SKM-1 (cell line): ENCODE measurements around the gene CBR3.
"Not testable (repeated sequence)": the region's sequence is repeated elsewhere in the genome, so short reads cannot be mapped to it uniquely, and the experiment has no call there.

Source experiments
- DNase-seq: peaks from one replicate; lab custom pipeline; 2025; ENCODE audit not compliant: unreplicated experiment; lab: John Stamatoyannopoulos, UW

The CBR3 gene

DNA sequence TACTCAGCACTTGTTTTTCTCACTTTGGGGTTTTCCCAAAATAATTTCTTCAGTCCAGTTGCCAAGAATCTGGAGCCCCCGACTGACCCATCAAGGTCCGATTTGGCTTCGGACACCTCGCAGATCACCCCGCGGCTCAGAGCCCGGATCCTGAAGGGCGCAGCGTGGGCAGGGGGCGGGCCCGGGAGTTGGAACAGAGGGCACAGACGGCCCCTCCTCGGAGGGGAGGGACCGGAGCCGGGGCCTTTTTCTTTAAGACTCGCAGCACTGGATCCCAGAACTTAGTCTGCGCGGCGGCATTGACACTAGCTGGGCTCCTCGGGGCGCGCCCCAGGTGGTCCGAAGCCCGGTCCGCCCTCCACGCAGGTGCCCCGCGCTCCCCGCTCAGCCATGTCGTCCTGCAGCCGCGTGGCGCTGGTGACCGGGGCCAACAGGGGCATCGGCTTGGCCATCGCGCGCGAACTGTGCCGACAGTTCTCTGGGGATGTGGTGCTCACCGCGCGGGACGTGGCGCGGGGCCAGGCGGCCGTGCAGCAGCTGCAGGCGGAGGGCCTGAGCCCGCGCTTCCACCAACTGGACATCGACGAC, at the start of gene CBR3:
TSS of gene CBR3 (plus strand) at position 277 of the 588 bp plus-strand sequence. CDS start at position 391, 114 bp downstream.
- no peak for DNase-seq

DNA sequence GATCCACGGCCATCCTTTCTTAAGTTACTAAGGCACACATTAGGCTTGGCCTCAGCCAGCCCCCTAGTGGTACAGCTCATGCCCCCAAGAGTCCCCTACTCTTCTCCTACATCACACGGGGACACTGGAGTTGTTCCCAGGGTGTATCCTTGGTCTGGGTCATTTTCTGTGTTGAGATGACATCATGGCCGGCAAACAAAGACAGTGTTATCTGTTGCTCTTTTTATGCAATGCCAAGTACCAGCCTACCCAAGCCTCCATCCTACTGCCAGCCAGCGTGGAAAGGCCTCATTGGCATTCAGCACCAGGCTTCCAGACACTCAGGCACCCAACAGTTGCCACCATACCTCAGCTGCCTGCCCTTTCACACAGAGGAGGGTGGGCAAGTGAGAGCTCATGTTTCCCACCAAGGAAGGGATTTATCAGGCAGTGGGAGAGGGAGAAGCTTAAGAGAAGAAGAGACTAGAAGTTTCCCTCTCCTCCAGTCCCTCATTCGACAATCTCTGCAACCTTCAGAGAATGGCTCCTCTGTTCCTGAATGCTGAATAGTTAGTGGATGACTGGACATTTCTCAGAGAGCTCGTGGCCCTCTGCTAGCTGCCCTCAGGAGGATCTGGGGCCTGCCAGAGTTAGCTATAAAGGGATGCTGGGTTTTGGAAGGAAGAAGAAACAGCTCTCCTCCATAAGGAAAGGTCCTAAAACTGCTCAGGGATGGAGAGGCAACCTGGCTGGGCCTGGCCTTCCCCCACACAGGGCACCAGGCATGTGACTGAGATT, 47.3 kb upstream of the CBR3 start:
- DNase-seq, result no peak

DNA sequence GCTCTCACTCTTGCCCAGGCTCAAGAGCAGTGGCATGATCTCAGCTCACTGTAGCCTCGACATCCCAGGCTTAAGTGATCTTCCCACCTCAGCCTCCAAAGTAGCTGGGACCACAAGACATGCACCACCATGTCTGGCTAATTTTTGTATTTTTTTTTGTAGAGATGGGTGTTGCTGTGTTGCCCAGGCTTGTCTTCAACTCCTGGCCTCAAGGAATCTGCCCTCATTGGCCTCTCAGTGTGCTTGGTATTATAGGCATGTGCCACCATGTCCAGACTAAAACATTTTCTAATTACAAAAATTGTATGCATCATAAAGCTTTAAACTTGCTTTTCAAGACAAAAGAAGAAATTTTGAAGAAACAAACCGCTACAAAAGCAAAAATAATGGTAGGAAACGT, 44.9 kb upstream of the CBR3 start:
- no peak for DNase-seq

DNA sequence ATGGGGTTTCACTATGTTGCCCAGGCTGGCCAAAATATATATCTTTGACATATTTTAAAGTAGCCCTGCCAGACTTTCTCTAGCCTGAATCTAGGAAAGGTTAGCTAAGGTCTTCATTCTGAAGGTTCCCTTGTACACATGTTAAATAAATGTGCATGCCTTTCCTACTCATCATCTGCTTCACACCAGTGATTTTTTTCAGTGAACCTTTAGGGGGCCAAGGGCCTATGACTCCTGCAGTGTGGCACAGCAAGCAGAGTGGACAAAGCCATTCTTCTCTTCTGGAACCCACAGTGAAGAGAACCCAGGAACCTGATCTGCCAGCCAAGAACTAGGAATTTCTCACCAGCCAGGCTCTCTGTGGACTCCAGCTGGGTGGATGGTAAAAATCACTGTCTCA, 42.2 kb upstream of the CBR3 start:
- no peak for DNase-seq

- no peak for DNase-seq
Measured at GRCh38 chr21:36093512-36093911, 41.4 kb upstream of the CBR3 start.

- no peak for DNase-seq
Measured at GRCh38 chr21:36096398-36097290, 38.2 kb upstream of the CBR3 start.

DNA sequence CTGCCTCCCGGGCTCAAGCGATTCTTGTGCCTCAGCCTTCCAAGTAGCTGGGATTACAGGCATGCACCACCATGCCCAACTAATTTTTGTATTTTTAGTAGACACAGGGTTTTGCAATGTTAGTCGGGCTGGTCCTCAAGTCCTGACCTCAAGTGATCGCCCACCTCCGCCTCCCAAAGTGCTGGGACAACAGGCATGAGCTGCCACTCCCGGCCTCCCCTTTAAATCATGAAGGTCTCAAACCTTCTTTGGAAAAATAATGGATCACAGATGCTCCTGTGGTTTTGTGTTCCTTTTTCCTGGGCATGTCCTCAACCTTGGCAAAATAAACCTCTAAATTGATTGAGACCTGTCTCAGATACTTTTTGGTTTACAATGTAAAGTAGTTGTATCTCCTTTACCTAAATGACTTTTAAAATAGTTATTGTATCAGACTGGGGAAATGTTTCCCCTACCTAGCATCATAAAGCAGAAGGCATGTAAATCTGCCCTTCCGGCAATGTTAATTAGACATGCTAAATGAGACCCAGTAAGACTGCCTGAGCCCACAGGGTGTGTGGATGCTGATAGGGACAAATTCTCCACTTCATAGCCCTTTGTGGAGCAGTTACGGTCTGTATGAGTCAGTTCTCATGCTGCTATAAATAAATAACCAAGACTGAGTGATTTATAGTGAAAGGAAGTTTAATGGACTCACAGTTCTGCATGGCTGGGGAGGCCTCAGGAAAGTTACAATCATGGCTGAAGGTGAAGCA, 37.3 kb upstream of the CBR3 start:
- DNase-seq, result no peak

DNA sequence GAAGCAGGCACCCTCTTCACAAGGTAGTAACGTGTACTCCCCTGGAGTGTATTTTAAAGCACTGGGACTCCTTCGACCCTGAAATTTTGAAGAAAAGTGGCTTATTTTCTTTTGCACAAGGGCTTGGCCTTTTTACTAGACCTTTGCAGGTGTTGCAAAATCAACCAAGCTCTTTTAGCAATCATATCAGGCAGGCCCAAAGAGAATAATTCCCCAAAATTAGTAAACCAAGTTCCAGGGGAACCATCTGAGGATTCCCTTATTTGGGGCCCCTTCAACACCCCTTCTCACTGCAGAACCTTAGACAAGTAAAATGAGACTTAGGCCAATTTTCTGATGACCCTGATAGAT, 36.7 kb upstream of the CBR3 start:
- no peak for DNase-seq

- DNase-seq, result no peak
Measured at GRCh38 chr21:36099000-36099399, 35.9 kb upstream of the CBR3 start.

DNA sequence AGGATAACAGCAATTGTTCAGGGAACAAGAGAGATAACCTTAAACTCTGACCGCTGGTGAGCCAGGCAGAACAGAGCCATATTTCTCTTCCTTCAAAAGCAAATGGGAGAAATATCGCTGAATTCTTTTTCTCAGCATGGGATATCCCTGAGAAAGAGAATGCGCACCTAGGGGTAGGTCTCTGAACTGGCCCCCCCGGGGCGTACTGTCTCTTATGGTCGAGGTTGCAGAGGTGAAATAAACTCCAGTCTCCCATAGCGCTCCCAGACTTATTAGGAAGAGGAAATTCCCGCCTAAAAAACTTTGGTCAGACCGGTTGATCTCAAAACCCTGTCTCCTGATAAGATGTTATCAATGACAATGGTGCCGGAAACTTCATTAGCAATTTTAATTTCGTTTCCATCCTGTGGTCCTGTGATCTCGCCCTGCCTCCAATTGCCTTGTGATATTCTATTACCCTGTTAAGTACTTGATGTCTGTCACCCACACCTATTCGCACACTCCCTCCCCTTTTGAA, 35.1 kb upstream of the CBR3 start:
- not testable (repeated sequence) for DNase-seq

DNA sequence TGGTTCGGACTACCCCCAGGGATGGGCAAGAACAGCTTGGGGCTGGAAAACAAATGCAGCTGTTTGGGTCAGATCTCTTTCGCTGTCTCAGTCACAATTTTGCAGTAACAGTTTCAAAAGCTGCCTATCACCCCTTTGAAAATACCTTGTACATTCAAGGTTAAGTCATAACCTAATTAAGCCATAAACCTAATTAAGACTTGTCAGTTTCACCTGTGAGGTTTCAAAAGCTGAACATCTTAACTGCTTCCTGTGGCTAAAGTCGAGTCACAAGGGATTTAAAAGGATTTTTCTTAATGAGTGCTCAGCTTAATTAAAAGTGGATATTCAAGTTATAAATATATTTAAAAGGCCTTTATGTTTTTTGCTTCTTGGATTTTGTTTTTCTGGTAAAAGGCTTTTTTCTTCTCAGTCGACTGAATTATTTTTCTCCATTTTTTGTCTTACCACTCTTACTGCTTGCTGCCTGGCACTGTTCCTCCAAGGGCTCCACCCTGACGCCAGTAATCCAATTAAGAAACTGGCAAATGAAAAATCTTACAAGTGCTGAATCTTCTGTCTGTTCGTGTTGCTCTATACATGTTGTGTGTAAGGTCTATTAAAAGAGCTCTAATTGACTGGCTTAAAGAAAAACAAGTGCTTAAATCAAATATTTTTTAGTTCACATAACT, 33.8 kb upstream of the CBR3 start:
- no peak for DNase-seq

GRCh38 chr21:36103434-36103833, 31.4 kb upstream of the CBR3 start:
- DNase-seq, result no peak

- no peak for DNase-seq
Measured at GRCh38 chr21:36104317-36105300, 30.3 kb upstream of the CBR3 start.

GRCh38 chr21:36105327-36105842, 29.5 kb upstream of the CBR3 start:
- no peak for DNase-seq

DNA sequence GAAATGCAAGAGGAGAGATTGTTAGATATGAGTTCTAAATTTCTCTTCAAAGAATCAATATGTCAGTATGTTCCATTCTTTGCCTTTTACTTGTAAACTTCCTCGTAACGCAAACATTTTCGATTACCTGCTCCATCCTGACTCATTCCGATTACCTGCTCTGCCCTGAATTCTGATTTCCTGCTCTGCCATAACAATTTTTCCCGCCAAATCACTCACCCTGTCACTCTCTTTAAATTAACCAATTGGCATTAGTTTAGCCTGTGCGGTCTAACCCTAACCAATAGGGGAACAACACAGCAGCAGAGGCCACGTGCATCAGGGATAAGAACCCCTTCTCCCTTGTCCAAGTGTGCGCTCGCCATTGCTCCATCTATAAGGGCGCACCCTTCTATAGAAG, 25.0 kb upstream of the CBR3 start:
- DNase-seq, result no peak

- no peak for DNase-seq
Measured at GRCh38 chr21:36111238-36111637, 23.6 kb upstream of the CBR3 start.

GRCh38 chr21:36113647-36114428, 21.0 kb upstream of the CBR3 start:
- DNase-seq, result no peak

GRCh38 chr21:36115138-36115730, 19.6 kb upstream of the CBR3 start:
- peak; percentile 50 for DNase-seq
